LoVo (cell line): ENCODE results near the gene CLASP1.
"Not testable (repeated sequence)": the region's sequence is repeated elsewhere in the genome, so short reads cannot be mapped to it uniquely, and the experiment has no call there.

Source experiments
- DNase-seq: peaks from one replicate; pipeline ENCODE4 v3.0.0-alpha.2; 2016; ENCODE audit warnings: low spot score

CLASP1 gene

GRCh38 chr2:121346407-121346806 is 302.9 kb downstream of the CLASP1 start:
- no peak for DNase-seq

GRCh38 chr2:121345887-121346286 is 303.4 kb downstream of the CLASP1 start:
- DNase-seq: no peak

GRCh38 chr2:121345101-121345500 is 304.2 kb downstream of the CLASP1 start:
- no peak for DNase-seq

- not testable (repeated sequence) for DNase-seq
Measured at GRCh38 chr2:121343828-121344399, 305.3 kb downstream of the CLASP1 start.

GRCh38 chr2:121343191-121343590 is 306.1 kb downstream of the CLASP1 start:
- no peak for DNase-seq

- no peak for DNase-seq
Measured at GRCh38 chr2:121342751-121343150, 306.5 kb downstream of the CLASP1 start.

- no peak for DNase-seq
Measured at GRCh38 chr2:121340926-121341325, 308.3 kb downstream of the CLASP1 start.

- no peak for DNase-seq
Measured at GRCh38 chr2:121338281-121338680, 311.0 kb downstream of the CLASP1 start.

GRCh38 chr2:121336528-121337294 is 312.6 kb downstream of the CLASP1 start:
- DNase-seq: no peak

- DNase-seq: no peak
Measured at GRCh38 chr2:121335294-121336290, 313.7 kb downstream of the CLASP1 start.

- no peak for DNase-seq
Measured at GRCh38 chr2:121334581-121335293, 314.5 kb downstream of the CLASP1 start.

GRCh38 chr2:121333834-121334558 is 315.3 kb downstream of the CLASP1 start:
- no peak for DNase-seq

- no peak for DNase-seq
Measured at GRCh38 chr2:121333231-121333630, 316.0 kb downstream of the CLASP1 start.

GRCh38 chr2:121331324-121331723 is 317.9 kb downstream of the CLASP1 start:
- DNase-seq: not testable (repeated sequence)

GRCh38 chr2:121330921-121331320 is 318.3 kb downstream of the CLASP1 start:
- no peak for DNase-seq

GRCh38 chr2:121329786-121330185 is 319.5 kb downstream of the CLASP1 start:
- DNase-seq: no peak

GRCh38 chr2:121326628-121327027 is 322.6 kb downstream of the CLASP1 start:
- no peak for DNase-seq

GRCh38 chr2:121324601-121325000 is 324.7 kb downstream of the CLASP1 start:
- DNase-seq: no peak

GRCh38 chr2:121321476-121321875 is 327.8 kb downstream of the CLASP1 start:
- DNase-seq: no peak

GRCh38 chr2:121319941-121320340 is 329.3 kb downstream of the CLASP1 start:
- DNase-seq: no peak

- no peak for DNase-seq
Measured at GRCh38 chr2:121316986-121317385, 332.3 kb downstream of the CLASP1 start.
